ENCODE measurements around the gene CUTA.

GRCh38 chr6:33410050-33410710, 7.7 kb downstream of the CUTA start:
- TF ChIP-seq ZNF629 (tag by site-specific recombination; IDR thresholded peaks at IDR 0.05) = peak; percentile 76
- no peak for TF ChIP-seq ZNF518A (tag by site-specific recombination; conservative IDR thresholded peaks at IDR 0.05; ENCODE audit: low read depth)
- TF ChIP-seq PRDM10 (tag by site-specific recombination; IDR thresholded peaks at IDR 0.05) = no peak
- no peak for TF ChIP-seq CTCF (tag by site-specific recombination; IDR thresholded peaks at IDR 0.05)
- TF ChIP-seq ZNF23 (tag by site-specific recombination; IDR thresholded peaks at IDR 0.05; ENCODE audit: borderline replicate concordance) = no peak
- TF ChIP-seq ZNF121 (tag by site-specific recombination; IDR thresholded peaks at IDR 0.05) = no peak
- TF ChIP-seq ZNF221 (tag by site-specific recombination; IDR thresholded peaks at IDR 0.05; ENCODE audit: borderline replicate concordance) = no peak
- TF ChIP-seq, protein P1, sequence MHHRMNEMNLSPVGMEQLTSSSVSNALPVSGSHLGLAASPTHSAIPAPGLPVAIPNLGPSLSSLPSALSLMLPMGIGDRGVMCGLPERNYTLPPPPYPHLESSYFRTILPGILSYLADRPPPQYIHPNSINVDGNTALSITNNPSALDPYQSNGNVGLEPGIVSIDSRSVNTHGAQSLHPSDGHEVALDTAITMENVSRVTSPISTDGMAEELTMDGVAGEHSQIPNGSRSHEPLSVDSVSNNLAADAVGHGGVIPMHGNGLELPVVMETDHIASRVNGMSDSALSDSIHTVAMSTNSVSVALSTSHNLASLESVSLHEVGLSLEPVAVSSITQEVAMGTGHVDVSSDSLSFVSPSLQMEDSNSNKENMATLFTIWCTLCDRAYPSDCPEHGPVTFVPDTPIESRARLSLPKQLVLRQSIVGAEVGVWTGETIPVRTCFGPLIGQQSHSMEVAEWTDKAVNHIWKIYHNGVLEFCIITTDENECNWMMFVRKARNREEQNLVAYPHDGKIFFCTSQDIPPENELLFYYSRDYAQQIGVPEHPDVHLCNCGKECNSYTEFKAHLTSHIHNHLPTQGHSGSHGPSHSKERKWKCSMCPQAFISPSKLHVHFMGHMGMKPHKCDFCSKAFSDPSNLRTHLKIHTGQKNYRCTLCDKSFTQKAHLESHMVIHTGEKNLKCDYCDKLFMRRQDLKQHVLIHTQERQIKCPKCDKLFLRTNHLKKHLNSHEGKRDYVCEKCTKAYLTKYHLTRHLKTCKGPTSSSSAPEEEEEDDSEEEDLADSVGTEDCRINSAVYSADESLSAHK (tag by site-specific recombination; IDR thresholded peaks at IDR 0.05) = no peak
- TF ChIP-seq ZNF114 (tag by site-specific recombination; IDR thresholded peaks at IDR 0.05) = no peak
- no peak for TF ChIP-seq ZSCAN30 (tag by site-specific recombination; IDR thresholded peaks at IDR 0.05)
- TF ChIP-seq, protein P2, sequence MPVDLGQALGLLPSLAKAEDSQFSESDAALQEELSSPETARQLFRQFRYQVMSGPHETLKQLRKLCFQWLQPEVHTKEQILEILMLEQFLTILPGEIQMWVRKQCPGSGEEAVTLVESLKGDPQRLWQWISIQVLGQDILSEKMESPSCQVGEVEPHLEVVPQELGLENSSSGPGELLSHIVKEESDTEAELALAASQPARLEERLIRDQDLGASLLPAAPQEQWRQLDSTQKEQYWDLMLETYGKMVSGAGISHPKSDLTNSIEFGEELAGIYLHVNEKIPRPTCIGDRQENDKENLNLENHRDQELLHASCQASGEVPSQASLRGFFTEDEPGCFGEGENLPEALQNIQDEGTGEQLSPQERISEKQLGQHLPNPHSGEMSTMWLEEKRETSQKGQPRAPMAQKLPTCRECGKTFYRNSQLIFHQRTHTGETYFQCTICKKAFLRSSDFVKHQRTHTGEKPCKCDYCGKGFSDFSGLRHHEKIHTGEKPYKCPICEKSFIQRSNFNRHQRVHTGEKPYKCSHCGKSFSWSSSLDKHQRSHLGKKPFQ (tag by site-specific recombination; IDR thresholded peaks at IDR 0.05) = no peak

Measured in HEK293 (cell line).